HepG2 (cell line): ENCODE data around the gene DUS1L. TPM values are rescaled to one million over a fixed set of nuclear protein-coding genes. Genes with fewer than 3 reads are reported as not detected.
A peak's percentile ranks its signal among the peaks of the same experiment; 100 is the strongest.

Experiments
- ESRRA ChIP-seq: sonication (generic); formaldehyde crosslinking; IDR thresholded peaks from 2 replicates; pipeline ENCODE4 v1.5.1; 2020; ENCODE audit warnings: mild to moderate bottlenecking, low read depth, missing genetic modification reagents
- ETV5 ChIP-seq: IDR thresholded peaks from 2 replicates; pipeline ENCODE4 v1.6.1; 2018; ENCODE audit warnings: missing biosample characterization, missing genetic modification reagents, inconsistent platforms, borderline replicate concordance
- HOXA3 ChIP-seq: sonication (generic); formaldehyde crosslinking; IDR thresholded peaks from 2 replicates; pipeline ENCODE4 v1.5.0; 2020; ENCODE audit warnings: missing genetic modification reagents
- KDM1A ChIP-seq: IDR thresholded peaks from 2 replicates; pipeline ENCODE4 v1.6.1; 2016; ENCODE audit warnings: missing compliant biosample characterization
- MEIS1 ChIP-seq: sonication (generic); formaldehyde crosslinking; IDR thresholded peaks from 2 replicates; pipeline ENCODE4 v1.9.0; 2021; ENCODE audit warnings: mild to moderate bottlenecking, missing genetic modification reagents, moderate library complexity, borderline replicate concordance
- SAP130 ChIP-seq: IDR thresholded peaks from 2 replicates; pipeline ENCODE4 v1.6.1; 2016; ENCODE audit warnings: low read depth
- ZFY ChIP-seq: sonication (generic); formaldehyde crosslinking; IDR thresholded peaks from 2 replicates; pipeline ENCODE4 v1.4.0; 2020; ENCODE audit warnings: missing genetic modification reagents
- ZNF354B ChIP-seq: sonication (generic); formaldehyde crosslinking; IDR thresholded peaks from 2 replicates; pipeline ENCODE4 v1.8.0; 2022; ENCODE audit warnings: mild to moderate bottlenecking, missing genetic modification reagents
- ZNF562 ChIP-seq: sonication (generic); formaldehyde crosslinking; IDR thresholded peaks from 2 replicates; pipeline ENCODE4 v1.8.0; 2022; ENCODE audit warnings: missing genetic modification reagents, borderline replicate concordance
- ZSCAN20 ChIP-seq: sonication (generic); formaldehyde crosslinking; IDR thresholded peaks from 2 replicates; pipeline ENCODE4 v1.4.0; 2020; ENCODE audit warnings: missing genetic modification reagents, mild to moderate bottlenecking, borderline replicate concordance
- polyA plus RNA-seq, 8 experiments: library from polyadenylated mRNA; depleted of rRNA in 3 of 8; stranded (reverse) in 7 of 8; unstranded in 1 of 8; fragments of >200 nt; fragmentation: Illumina TruSeq in 4 of 8; extraction: Trizol in 4 of 8; gene quantifications; 2 replicates each; pipeline versions ENCODE4 v1.2.1 to v1.2.3, GENCODE V29; 2011 to 2016; ENCODE audit warnings: low read depth in 4 of 8, missing spikeins in 1 of 8, mixed read lengths in 1 of 8; ENCODE audit not compliant: insufficient read depth in 1 of 8
- total RNA-seq, 5 experiments: library from RNA; depleted of rRNA; stranded (reverse); fragments of >200 nt; fragmentation: Illumina TruSeq; extraction: Trizol; gene quantifications; 2 replicates each; pipeline ENCODE4 v1.2.3, GENCODE V29; 2016; ENCODE audit warnings: low read depth in 1 of 5
- TF ChIP-seq, protein P1 (sequence below): sonication (generic); formaldehyde crosslinking; IDR thresholded peaks from 2 replicates; pipeline ENCODE4 v1.4.0; 2020; ENCODE audit warnings: missing genetic modification reagents
- TF ChIP-seq, protein P2 (sequence below), 2 experiments: IDR thresholded peaks; 2 replicates each; pipeline ENCODE4 v1.6.1; 2011 to 2012; ENCODE audit warnings: low read length in 2 of 2, borderline replicate concordance in 1 of 2, low read depth in 1 of 2, mild to moderate bottlenecking in 1 of 2, moderate library complexity in 1 of 2
- TF ChIP-seq, protein P3 (sequence below): sonication (generic); formaldehyde crosslinking; IDR thresholded peaks from 2 replicates; pipeline ENCODE4 v1.8.0; 2022; ENCODE audit warnings: mild to moderate bottlenecking, missing genetic modification reagents, borderline replicate concordance
- TF ChIP-seq, protein P4 (sequence below): sonication (generic); formaldehyde crosslinking; IDR thresholded peaks from 2 replicates; pipeline ENCODE4; 2020; ENCODE audit warnings: missing genetic modification reagents, mild to moderate bottlenecking, borderline replicate concordance

The DUS1L gene
- total and polyA plus RNA-seq, 2 of the 13 experiments (the other 11 are each of a cell fraction or from before 2014, with no cell fraction given), result 81.0 to 109 TPM

DNA sequence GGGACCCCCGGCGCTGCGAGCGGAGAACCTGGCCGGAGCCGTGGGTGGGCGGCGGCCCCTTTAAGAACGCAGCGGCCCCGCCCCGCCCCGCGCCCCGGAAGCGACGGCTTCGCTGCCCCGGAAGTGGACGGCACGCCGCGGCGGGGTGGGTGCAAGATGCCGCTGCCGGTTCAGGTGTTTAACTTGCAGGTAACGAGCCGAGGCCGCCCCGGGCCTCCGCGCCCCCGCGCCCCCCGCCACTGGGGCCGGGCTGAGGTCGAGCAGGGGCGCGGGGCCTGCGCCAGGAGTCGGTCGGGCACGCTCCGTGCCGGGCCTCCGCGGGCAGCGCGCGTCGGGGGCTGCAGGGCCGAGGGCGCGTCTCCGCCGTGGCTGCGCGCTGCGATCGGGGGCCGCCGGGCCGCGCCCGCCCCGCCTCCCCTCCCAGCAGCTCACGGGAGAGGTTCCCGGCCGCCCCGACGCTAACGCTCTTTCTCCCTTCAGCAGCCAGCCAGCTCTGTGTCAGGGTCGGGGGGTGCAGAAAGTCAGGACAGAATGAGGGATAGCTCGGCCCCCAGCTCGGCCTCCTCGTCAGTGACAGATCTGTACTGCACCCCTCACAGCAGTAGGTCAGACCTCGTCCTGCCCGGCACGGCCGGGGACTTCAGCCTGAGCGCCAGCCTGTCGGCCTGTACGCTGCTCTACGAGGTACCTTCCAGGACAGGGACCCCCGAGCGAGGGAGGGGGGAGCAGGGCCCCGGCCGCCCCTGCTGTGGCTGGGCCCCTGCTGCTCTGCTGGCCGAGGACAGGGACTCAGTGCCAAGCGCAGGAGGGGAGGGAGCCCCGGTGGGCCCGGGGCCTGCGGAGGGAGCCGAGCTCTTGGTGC lies 13.6 kb downstream of the DUS1L start, which contains the start of the genes GPS1 and RFNG (continued):
- TF ChIP-seq, protein P1, sequence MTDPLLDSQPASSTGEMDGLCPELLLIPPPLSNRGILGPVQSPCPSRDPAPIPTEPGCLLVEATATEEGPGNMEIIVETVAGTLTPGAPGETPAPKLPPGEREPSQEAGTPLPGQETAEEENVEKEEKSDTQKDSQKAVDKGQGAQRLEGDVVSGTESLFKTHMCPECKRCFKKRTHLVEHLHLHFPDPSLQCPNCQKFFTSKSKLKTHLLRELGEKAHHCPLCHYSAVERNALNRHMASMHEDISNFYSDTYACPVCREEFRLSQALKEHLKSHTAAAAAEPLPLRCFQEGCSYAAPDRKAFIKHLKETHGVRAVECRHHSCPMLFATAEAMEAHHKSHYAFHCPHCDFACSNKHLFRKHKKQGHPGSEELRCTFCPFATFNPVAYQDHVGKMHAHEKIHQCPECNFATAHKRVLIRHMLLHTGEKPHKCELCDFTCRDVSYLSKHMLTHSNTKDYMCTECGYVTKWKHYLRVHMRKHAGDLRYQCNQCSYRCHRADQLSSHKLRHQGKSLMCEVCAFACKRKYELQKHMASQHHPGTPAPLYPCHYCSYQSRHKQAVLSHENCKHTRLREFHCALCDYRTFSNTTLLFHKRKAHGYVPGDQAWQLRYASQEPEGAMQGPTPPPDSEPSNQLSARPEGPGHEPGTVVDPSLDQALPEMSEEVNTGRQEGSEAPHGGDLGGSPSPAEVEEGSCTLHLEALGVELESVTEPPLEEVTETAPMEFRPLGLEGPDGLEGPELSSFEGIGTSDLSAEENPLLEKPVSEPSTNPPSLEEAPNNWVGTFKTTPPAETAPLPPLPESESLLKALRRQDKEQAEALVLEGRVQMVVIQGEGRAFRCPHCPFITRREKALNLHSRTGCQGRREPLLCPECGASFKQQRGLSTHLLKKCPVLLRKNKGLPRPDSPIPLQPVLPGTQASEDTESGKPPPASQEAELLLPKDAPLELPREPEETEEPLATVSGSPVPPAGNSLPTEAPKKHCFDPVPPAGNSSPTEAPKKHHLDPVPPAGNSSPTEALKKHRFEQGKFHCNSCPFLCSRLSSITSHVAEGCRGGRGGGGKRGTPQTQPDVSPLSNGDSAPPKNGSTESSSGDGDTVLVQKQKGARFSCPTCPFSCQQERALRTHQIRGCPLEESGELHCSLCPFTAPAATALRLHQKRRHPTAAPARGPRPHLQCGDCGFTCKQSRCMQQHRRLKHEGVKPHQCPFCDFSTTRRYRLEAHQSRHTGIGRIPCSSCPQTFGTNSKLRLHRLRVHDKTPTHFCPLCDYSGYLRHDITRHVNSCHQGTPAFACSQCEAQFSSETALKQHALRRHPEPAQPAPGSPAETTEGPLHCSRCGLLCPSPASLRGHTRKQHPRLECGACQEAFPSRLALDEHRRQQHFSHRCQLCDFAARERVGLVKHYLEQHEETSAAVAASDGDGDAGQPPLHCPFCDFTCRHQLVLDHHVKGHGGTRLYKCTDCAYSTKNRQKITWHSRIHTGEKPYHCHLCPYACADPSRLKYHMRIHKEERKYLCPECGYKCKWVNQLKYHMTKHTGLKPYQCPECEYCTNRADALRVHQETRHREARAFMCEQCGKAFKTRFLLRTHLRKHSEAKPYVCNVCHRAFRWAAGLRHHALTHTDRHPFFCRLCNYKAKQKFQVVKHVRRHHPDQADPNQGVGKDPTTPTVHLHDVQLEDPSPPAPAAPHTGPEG (CRISPR knock-in tag), result no peak
- no peak; the same call in 1 of the 2 replicates for TF ChIP-seq ZSCAN20 (CRISPR knock-in tag)
- peak; percentile 65; the same call in 1 of the 2 replicates for TF ChIP-seq ZFY
- TF ChIP-seq ESRRA (CRISPR knock-in tag), result no peak
- TF ChIP-seq, protein P2, sequence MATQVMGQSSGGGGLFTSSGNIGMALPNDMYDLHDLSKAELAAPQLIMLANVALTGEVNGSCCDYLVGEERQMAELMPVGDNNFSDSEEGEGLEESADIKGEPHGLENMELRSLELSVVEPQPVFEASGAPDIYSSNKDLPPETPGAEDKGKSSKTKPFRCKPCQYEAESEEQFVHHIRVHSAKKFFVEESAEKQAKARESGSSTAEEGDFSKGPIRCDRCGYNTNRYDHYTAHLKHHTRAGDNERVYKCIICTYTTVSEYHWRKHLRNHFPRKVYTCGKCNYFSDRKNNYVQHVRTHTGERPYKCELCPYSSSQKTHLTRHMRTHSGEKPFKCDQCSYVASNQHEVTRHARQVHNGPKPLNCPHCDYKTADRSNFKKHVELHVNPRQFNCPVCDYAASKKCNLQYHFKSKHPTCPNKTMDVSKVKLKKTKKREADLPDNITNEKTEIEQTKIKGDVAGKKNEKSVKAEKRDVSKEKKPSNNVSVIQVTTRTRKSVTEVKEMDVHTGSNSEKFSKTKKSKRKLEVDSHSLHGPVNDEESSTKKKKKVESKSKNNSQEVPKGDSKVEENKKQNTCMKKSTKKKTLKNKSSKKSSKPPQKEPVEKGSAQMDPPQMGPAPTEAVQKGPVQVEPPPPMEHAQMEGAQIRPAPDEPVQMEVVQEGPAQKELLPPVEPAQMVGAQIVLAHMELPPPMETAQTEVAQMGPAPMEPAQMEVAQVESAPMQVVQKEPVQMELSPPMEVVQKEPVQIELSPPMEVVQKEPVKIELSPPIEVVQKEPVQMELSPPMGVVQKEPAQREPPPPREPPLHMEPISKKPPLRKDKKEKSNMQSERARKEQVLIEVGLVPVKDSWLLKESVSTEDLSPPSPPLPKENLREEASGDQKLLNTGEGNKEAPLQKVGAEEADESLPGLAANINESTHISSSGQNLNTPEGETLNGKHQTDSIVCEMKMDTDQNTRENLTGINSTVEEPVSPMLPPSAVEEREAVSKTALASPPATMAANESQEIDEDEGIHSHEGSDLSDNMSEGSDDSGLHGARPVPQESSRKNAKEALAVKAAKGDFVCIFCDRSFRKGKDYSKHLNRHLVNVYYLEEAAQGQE (IDR thresholded peaks at IDR 0.05; ENCODE audit: borderline replicate concordance in 1 of 2, low read depth in 1 of 2, low read length in 2 of 2), result no peak
- TF ChIP-seq ETV5 (CRISPR knock-in tag), result peak; percentile 44; the same call in 1 of the 2 replicates
- TF ChIP-seq HOXA3 (CRISPR knock-in tag), result peak; percentile 60; the same call in 1 of the 2 replicates
- TF ChIP-seq ZNF562 (CRISPR knock-in tag), result no peak
- no peak for TF ChIP-seq MEIS1 (CRISPR knock-in tag)
- TF ChIP-seq ZNF354B (CRISPR knock-in tag), result no peak
- TF ChIP-seq SAP130 (CRISPR knock-in tag), result peak; percentile 90
- TF ChIP-seq, protein P3, sequence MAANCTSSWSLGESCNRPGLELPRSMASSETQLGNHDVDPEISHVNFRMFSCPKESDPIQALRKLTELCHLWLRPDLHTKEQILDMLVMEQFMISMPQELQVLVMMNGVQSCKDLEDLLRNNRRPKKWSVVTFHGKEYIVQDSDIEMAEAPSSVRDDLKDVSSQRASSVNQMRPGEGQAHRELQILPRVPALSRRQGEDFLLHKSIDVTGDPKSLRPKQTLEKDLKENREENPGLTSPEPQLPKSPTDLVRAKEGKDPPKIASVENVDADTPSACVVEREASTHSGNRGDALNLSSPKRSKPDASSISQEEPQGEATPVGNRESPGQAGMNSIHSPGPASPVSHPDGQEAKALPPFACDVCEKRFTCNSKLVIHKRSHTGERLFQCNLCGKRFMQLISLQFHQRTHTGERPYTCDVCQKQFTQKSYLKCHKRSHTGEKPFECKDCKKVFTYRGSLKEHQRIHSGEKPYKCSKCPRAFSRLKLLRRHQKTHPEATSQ (CRISPR knock-in tag), result no peak
- TF ChIP-seq KDM1A (CRISPR knock-in tag), result no peak
- TF ChIP-seq, protein P4, sequence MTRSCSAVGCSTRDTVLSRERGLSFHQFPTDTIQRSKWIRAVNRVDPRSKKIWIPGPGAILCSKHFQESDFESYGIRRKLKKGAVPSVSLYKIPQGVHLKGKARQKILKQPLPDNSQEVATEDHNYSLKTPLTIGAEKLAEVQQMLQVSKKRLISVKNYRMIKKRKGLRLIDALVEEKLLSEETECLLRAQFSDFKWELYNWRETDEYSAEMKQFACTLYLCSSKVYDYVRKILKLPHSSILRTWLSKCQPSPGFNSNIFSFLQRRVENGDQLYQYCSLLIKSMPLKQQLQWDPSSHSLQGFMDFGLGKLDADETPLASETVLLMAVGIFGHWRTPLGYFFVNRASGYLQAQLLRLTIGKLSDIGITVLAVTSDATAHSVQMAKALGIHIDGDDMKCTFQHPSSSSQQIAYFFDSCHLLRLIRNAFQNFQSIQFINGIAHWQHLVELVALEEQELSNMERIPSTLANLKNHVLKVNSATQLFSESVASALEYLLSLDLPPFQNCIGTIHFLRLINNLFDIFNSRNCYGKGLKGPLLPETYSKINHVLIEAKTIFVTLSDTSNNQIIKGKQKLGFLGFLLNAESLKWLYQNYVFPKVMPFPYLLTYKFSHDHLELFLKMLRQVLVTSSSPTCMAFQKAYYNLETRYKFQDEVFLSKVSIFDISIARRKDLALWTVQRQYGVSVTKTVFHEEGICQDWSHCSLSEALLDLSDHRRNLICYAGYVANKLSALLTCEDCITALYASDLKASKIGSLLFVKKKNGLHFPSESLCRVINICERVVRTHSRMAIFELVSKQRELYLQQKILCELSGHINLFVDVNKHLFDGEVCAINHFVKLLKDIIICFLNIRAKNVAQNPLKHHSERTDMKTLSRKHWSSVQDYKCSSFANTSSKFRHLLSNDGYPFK (CRISPR knock-in tag), result no peak; the same call in 1 of the 2 replicates
